Omental fat pad (tissue), 4 donors: ENCODE results near the gene FSTL4. TPM values are rescaled to one million over a fixed set of nuclear protein-coding genes. Genes with fewer than 3 reads are reported as not detected.
"Not testable (repeated sequence)": the region's sequence is repeated elsewhere in the genome, so short reads cannot be mapped to it uniquely, and the experiment has no call there.

Experiments
- ATAC-seq: fragments of 150-250 bp; one replicate; pipeline ENCODE4 v1.9.1; 2016; ENCODE audit warnings: mild to moderate bottlenecking, moderate library complexity; ENCODE audit not compliant: low FRiP score
- DNase-seq: peaks from one replicate; pipeline ENCODE4 v3.0.0-alpha.2; 2019; ENCODE audit warnings: low spot score
- CTCF ChIP-seq, 3 donors: fragments of 450-650 bp; IDR thresholded peaks; one replicate each; pipeline ENCODE4 v1.5.1; 2016 to 2017; ENCODE audit warnings: antibody characterized with exemption in 3 of 3, mild to moderate bottlenecking in 3 of 3, moderate library complexity in 2 of 3
- total RNA-seq, 4 donors: library from RNA; depleted of rRNA; stranded (reverse); fragments of >200 nt; gene quantifications; one replicate each; pipeline ENCODE4 v1.1.0, GENCODE V29; 2016

The FSTL4 gene
- total RNA-seq, 4 donors from 2014 or later, result 0.32 TPM; not detected in 3

GRCh38 chr5:133189881-133190280 lies 422.5 kb downstream of the FSTL4 start:
- ATAC-seq, result no peak
- no peak for DNase-seq
- no peak for TF ChIP-seq CTCF (IDR thresholded peaks at IDR 0.05)

GRCh38 chr5:133179405-133179804 lies 432.9 kb downstream of the FSTL4 start:
- no peak for ATAC-seq
- no peak for DNase-seq
- no peak for TF ChIP-seq CTCF (IDR thresholded peaks at IDR 0.05)

GRCh38 chr5:133170756-133171387 lies 441.5 kb downstream of the FSTL4 start:
- not testable (repeated sequence) for ATAC-seq, DNase-seq

GRCh38 chr5:133164759-133165158 lies 447.6 kb downstream of the FSTL4 start:
- DNase-seq (no peak), ATAC-seq (no peak)
- no peak for TF ChIP-seq CTCF (IDR thresholded peaks at IDR 0.05)

- no peak for TF ChIP-seq CTCF (IDR thresholded peaks at IDR 0.05)
- ATAC-seq (no peak), DNase-seq (no peak)
Measured at GRCh38 chr5:133163839-133164238, 448.5 kb downstream of the FSTL4 start.

GRCh38 chr5:133159543-133159942 lies 452.8 kb downstream of the FSTL4 start:
- no peak for ATAC-seq

GRCh38 chr5:133155326-133155969 lies 456.9 kb downstream of the FSTL4 start:
- no peak for TF ChIP-seq CTCF (IDR thresholded peaks at IDR 0.05)
- ATAC-seq (no peak), DNase-seq (no peak)

More at GRCh38 chr5:133159543-133159942, 452.8 kb downstream of the FSTL4 start:
- TF ChIP-seq CTCF (IDR thresholded peaks at IDR 0.05), result no peak
- DNase-seq, result no peak
